GM23338 (cell line): ENCODE data around the gene SLC8B1. TPM values are rescaled to one million over a fixed set of nuclear protein-coding genes. Genes with fewer than 3 reads are reported as not detected.

Experiments
- ATAC-seq: fragments of 200-7000 bp; cut with Tn5 transposase; 3 replicates; pipeline ENCODE4 v1.9.1; 2020
- DNase-seq: peaks from one replicate; pipeline ENCODE4 v3.0.0-alpha.2; 2015; ENCODE audit warnings: low spot score
- H2AFZ ChIP-seq: fragments of 200-600 bp; sonication (generic); 2 replicates; pipeline ENCODE4 v1.8.0; 2016; ENCODE audit warnings: antibody characterized with exemption, mild to moderate bottlenecking, moderate library complexity
- H3F3A ChIP-seq: fragments of 200-600 bp; sonication (generic); replicated peaks from 2 replicates; pipeline ENCODE4 v1.8.0; 2017; ENCODE audit warnings: antibody characterized with exemption, mixed run types, low read depth
- H3K27ac ChIP-seq: fragments of 200-600 bp; sonication (generic); 2 replicates; pipeline ENCODE4 v1.6.1; 2016; ENCODE audit warnings: low read depth
- H3K27me3 ChIP-seq: fragments of 200-600 bp; sonication (generic); 2 replicates; pipeline ENCODE4 v1.8.0; 2016; ENCODE audit warnings: mild to moderate bottlenecking, mixed run types, moderate library complexity; ENCODE audit not compliant: insufficient read depth
- H3K36me3 ChIP-seq: fragments of 200-600 bp; sonication (generic); 2 replicates; pipeline ENCODE4 v1.8.0; 2016; ENCODE audit warnings: mild to moderate bottlenecking; ENCODE audit not compliant: insufficient read depth
- H3K4me1 ChIP-seq: fragments of 200-600 bp; sonication (generic); 2 replicates; pipeline ENCODE4 v1.8.0; 2016; ENCODE audit warnings: mild to moderate bottlenecking, moderate library complexity; ENCODE audit not compliant: insufficient read depth
- H3K4me2 ChIP-seq: fragments of 200-600 bp; sonication (generic); 2 replicates; pipeline ENCODE4 v1.7.1; 2017; ENCODE audit warnings: mixed run types
- H3K4me3 ChIP-seq: fragments of 200-600 bp; sonication (generic); 2 replicates; pipeline ENCODE4 v1.6.1; 2016; ENCODE audit warnings: mixed run types
- H3K79me2 ChIP-seq: fragments of 200-600 bp; sonication (generic); replicated peaks from 2 replicates; pipeline ENCODE4 v1.8.0; 2017; ENCODE audit warnings: mild to moderate bottlenecking; ENCODE audit not compliant: insufficient read depth
- H3K9me2 ChIP-seq: fragments of 200-600 bp; sonication (generic); 2 replicates; pipeline ENCODE4 v1.8.0; 2017; ENCODE audit not compliant: insufficient read depth
- H4K20me1 ChIP-seq: fragments of 200-600 bp; sonication (generic); replicated peaks from 2 replicates; pipeline ENCODE4 v1.8.0; 2017; ENCODE audit warnings: mild to moderate bottlenecking; ENCODE audit not compliant: insufficient read depth
- H3K27ac Mint-ChIP-seq: 2 replicates; pipeline ENCODE4 v1.8.0; 2020; ENCODE audit warnings: inconsistent platforms, mild to moderate bottlenecking, moderate library complexity, mixed read lengths
- H3K27me3 Mint-ChIP-seq: 3 replicates; pipeline ENCODE4 v1.8.0; 2022; ENCODE audit warnings: low read depth, mild to moderate bottlenecking, moderate library complexity, mixed read lengths, inconsistent platforms; ENCODE audit not compliant: insufficient read depth, poor library complexity
- H3K36me3 Mint-ChIP-seq: 3 replicates; pipeline ENCODE4 v1.8.0; 2021; ENCODE audit warnings: low read depth, mild to moderate bottlenecking, inconsistent platforms, moderate library complexity, mixed read lengths
- H3K4me1 Mint-ChIP-seq: 3 replicates; pipeline ENCODE4 v1.8.0; 2020; ENCODE audit warnings: mild to moderate bottlenecking, inconsistent platforms, mixed read lengths
- H3K4me3 Mint-ChIP-seq: 3 replicates; pipeline ENCODE4 v1.8.0; 2021; ENCODE audit warnings: moderate library complexity, mild to moderate bottlenecking, inconsistent platforms, mixed read lengths
- H3K9me3 Mint-ChIP-seq: 3 replicates; pipeline ENCODE4 v1.8.0; 2020; ENCODE audit warnings: moderate library complexity, mild to moderate bottlenecking, inconsistent platforms, mixed read lengths
- CREB1 ChIP-seq: fragments of 250-450 bp; sonication (Bioruptor Pico); IDR thresholded peaks from 2 replicates; pipeline ENCODE4 v1.5.0; 2020; ENCODE audit warnings: low read depth, mild to moderate bottlenecking, moderate library complexity
- EZH2 ChIP-seq: fragments of 200-600 bp; sonication (generic); IDR thresholded peaks from one replicate; pipeline ENCODE4 v1.8.0; 2017; ENCODE audit warnings: antibody characterized with exemption, mild to moderate bottlenecking, low read depth; ENCODE audit not compliant: unreplicated experiment
- EZH2phosphoT487 ChIP-seq: fragments of 200-600 bp; sonication (generic); IDR thresholded peaks from one replicate; pipeline ENCODE4 v1.8.1; 2018; ENCODE audit warnings: antibody characterized with exemption; ENCODE audit not compliant: unreplicated experiment
- NANOG ChIP-seq: IDR thresholded peaks from 2 replicates; pipeline ENCODE4 v1.6.1; 2016; ENCODE audit warnings: antibody characterized with exemption, borderline replicate concordance
- POLR2AphosphoS5 ChIP-seq: IDR thresholded peaks from 2 replicates; pipeline ENCODE4 v1.6.1; 2016; ENCODE audit warnings: antibody characterized with exemption, low read depth
- STAT1 ChIP-seq: IDR thresholded peaks from one replicate; pipeline ENCODE4 v1.6.1; 2016; ENCODE audit warnings: antibody characterized with exemption; ENCODE audit not compliant: unreplicated experiment
- ZNF114 ChIP-seq: fragments of 250-450 bp; sonication (Bioruptor Pico); IDR thresholded peaks from 2 replicates; pipeline ENCODE4 v1.5.0; 2020; ENCODE audit warnings: mild to moderate bottlenecking, moderate library complexity
- polyA plus RNA-seq: library from polyadenylated mRNA; unstranded; fragments of >200 nt; fragmentation: Nextera tagmentation; extraction: Ambion mirVana; gene quantifications from 2 replicates; pipeline ENCODE4 v1.2.1, GENCODE V29; 2016
- total RNA-seq: library from RNA; depleted of rRNA; stranded (reverse); fragments of >200 nt; shearing (Covaris generic); gene quantifications from 2 replicates; pipeline ENCODE4 v1.2.3, GENCODE V29; 2014
- TF ChIP-seq, protein P1 (sequence below): fragments of 250-450 bp; sonication (Bioruptor Pico); IDR thresholded peaks from 2 replicates; pipeline ENCODE4 v1.5.0; 2020; ENCODE audit warnings: mild to moderate bottlenecking, moderate library complexity
- TF ChIP-seq, protein P2 (sequence below), 2 experiments: fragments of 200-600 bp in 1 of 2; sonication (generic) in 1 of 2; conservative IDR thresholded peaks; 2 replicates each; pipeline versions ENCODE4 v1.5.1 to v1.6.1; 2016 to 2017; ENCODE audit warnings: antibody characterized with exemption in 2 of 2, low read depth in 2 of 2, mild to moderate bottlenecking in 2 of 2, moderate library complexity in 1 of 2
- TF ChIP-seq, protein P3 (sequence below): IDR thresholded peaks from one replicate; pipeline ENCODE4 v1.6.1; 2018; ENCODE audit warnings: antibody characterized with exemption; ENCODE audit not compliant: unreplicated experiment
- TF ChIP-seq, protein P4 (sequence below): IDR thresholded peaks from 2 replicates; pipeline ENCODE4 v1.6.1; 2016; ENCODE audit warnings: antibody characterized with exemption

Gene SLC8B1
- total and polyA plus RNA-seq, 2 experiments from 2014 or later, result 6.0 to 8.9 TPM

DNA sequence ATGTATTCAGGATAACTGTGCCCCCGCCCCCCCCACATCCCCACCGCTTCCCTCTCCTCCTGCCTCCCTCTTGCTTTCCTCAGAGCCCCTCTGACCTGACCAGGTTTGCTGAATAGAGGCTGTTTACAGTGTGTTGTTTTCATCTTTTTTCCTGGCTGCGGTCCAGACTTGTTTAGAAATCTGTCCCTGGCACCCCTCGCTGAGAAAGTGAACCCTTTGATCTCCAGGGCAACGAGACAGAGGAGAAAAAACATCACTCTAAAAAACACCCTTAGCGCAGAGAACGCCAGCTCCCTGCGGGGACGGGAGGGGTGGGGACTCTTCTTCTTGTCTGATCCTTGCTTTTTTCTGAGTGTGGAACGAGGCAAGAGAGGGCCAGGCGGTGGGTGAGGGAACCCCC lies 46.3 kb upstream of the SLC8B1 start (continued):
- TF ChIP-seq, protein P1, sequence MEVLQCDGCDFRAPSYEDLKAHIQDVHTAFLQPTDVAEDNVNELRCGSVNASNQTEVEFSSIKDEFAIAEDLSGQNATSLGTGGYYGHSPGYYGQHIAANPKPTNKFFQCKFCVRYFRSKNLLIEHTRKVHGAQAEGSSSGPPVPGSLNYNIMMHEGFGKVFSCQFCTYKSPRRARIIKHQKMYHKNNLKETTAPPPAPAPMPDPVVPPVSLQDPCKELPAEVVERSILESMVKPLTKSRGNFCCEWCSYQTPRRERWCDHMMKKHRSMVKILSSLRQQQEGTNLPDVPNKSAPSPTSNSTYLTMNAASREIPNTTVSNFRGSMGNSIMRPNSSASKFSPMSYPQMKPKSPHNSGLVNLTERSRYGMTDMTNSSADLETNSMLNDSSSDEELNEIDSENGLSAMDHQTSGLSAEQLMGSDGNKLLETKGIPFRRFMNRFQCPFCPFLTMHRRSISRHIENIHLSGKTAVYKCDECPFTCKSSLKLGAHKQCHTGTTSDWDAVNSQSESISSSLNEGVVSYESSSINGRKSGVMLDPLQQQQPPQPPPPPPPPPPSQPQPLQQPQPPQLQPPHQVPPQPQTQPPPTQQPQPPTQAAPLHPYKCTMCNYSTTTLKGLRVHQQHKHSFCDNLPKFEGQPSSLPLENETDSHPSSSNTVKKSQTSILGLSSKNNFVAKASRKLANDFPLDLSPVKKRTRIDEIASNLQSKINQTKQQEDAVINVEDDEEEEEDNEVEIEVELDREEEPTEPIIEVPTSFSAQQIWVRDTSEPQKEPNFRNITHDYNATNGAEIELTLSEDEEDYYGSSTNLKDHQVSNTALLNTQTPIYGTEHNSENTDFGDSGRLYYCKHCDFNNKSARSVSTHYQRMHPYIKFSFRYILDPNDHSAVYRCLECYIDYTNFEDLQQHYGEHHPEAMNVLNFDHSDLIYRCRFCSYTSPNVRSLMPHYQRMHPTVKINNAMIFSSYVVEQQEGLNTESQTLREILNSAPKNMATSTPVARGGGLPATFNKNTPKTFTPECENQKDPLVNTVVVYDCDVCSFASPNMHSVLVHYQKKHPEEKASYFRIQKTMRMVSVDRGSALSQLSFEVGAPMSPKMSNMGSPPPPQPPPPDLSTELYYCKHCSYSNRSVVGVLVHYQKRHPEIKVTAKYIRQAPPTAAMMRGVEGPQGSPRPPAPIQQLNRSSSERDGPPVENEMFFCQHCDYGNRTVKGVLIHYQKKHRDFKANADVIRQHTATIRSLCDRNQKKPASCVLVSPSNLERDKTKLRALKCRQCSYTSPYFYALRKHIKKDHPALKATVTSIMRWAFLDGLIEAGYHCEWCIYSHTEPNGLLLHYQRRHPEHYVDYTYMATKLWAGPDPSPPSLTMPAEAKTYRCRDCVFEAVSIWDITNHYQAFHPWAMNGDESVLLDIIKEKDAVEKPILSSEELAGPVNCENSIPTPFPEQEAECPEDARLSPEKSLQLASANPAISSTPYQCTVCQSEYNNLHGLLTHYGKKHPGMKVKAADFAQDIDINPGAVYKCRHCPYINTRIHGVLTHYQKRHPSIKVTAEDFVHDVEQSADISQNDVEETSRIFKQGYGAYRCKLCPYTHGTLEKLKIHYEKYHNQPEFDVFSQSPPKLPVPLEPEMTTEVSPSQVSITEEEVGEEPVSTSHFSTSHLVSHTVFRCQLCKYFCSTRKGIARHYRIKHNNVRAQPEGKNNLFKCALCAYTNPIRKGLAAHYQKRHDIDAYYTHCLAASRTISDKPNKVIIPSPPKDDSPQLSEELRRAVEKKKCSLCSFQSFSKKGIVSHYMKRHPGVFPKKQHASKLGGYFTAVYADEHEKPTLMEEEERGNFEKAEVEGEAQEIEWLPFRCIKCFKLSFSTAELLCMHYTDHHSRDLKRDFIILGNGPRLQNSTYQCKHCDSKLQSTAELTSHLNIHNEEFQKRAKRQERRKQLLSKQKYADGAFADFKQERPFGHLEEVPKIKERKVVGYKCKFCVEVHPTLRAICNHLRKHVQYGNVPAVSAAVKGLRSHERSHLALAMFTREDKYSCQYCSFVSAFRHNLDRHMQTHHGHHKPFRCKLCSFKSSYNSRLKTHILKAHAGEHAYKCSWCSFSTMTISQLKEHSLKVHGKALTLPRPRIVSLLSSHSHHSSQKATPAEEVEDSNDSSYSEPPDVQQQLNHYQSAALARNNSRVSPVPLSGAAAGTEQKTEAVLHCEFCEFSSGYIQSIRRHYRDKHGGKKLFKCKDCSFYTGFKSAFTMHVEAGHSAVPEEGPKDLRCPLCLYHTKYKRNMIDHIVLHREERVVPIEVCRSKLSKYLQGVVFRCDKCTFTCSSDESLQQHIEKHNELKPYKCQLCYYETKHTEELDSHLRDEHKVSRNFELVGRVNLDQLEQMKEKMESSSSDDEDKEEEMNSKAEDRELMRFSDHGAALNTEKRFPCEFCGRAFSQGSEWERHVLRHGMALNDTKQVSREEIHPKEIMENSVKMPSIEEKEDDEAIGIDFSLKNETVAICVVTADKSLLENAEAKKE (CRISPR knock-in tag), result no peak
- TF ChIP-seq NANOG, result no peak
- no peak for TF ChIP-seq ZNF114 (CRISPR knock-in tag)
- TF ChIP-seq, protein P2, sequence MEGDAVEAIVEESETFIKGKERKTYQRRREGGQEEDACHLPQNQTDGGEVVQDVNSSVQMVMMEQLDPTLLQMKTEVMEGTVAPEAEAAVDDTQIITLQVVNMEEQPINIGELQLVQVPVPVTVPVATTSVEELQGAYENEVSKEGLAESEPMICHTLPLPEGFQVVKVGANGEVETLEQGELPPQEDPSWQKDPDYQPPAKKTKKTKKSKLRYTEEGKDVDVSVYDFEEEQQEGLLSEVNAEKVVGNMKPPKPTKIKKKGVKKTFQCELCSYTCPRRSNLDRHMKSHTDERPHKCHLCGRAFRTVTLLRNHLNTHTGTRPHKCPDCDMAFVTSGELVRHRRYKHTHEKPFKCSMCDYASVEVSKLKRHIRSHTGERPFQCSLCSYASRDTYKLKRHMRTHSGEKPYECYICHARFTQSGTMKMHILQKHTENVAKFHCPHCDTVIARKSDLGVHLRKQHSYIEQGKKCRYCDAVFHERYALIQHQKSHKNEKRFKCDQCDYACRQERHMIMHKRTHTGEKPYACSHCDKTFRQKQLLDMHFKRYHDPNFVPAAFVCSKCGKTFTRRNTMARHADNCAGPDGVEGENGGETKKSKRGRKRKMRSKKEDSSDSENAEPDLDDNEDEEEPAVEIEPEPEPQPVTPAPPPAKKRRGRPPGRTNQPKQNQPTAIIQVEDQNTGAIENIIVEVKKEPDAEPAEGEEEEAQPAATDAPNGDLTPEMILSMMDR (conservative IDR thresholded peaks at IDR 0.05; ENCODE audit: low read depth in 2 of 2), result no peak

DNA sequence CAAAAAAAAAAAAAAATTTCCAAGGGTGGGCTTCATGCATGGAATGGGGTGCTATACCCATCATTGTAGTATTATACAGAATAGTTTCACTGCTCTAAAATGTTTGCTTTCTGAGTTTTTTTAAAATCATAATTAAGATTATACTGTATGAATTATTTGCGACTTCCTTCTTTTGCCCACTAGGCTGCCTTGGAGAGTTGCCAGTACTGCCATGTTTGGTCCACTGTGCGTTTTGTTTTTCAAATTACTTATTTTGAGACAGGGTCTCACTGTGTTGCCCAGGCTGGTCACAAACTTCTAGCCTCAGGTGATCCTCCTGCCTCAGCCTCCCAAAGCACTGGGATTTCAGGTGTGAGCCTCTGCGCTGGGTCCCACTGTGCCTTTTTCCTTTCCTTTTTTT lies 43.4 kb upstream of the SLC8B1 start:
- Histone ChIP-seq H3K4me2 (no peak overlapping the region), H3K36me3 (no peaks in the 10 kb centered on the region), H2AFZ (no peak overlapping the region), H3F3A (no peaks in the 10 kb centered on the region), H3K27ac (no peak overlapping the region), H3K79me2 (no peaks in the 10 kb centered on the region), H3K27me3 (no peaks in the 10 kb centered on the region), H3K4me1 (no peaks in the 10 kb centered on the region), H4K20me1 (no peaks in the 10 kb centered on the region), H3K9me2 (no peaks in the 10 kb centered on the region), H3K4me3 (no peak overlapping the region)
- ATAC-seq, result no peak
- H3K36me3 Mint-ChIP-seq, result peaks cover 24% of the 10 kb centered on the region
- no peak overlapping the region for H3K4me3 Mint-ChIP-seq
- H3K27ac Mint-ChIP-seq, result no peak overlapping the region
- no peaks in the 10 kb centered on the region for H3K9me3 Mint-ChIP-seq
- H3K4me1 Mint-ChIP-seq, result no peaks in the 10 kb centered on the region
- no peak for DNase-seq
- H3K27me3 Mint-ChIP-seq, result peaks cover 1% of the 10 kb centered on the region
- TF ChIP-seq EZH2phosphoT487, result no peak
- TF ChIP-seq CREB1, result no peak
- no peak for TF ChIP-seq STAT1
- TF ChIP-seq EZH2, result no peak
- TF ChIP-seq ZNF114 (CRISPR knock-in tag), result no peak
- no peak for TF ChIP-seq POLR2AphosphoS5
- TF ChIP-seq, protein P3, sequence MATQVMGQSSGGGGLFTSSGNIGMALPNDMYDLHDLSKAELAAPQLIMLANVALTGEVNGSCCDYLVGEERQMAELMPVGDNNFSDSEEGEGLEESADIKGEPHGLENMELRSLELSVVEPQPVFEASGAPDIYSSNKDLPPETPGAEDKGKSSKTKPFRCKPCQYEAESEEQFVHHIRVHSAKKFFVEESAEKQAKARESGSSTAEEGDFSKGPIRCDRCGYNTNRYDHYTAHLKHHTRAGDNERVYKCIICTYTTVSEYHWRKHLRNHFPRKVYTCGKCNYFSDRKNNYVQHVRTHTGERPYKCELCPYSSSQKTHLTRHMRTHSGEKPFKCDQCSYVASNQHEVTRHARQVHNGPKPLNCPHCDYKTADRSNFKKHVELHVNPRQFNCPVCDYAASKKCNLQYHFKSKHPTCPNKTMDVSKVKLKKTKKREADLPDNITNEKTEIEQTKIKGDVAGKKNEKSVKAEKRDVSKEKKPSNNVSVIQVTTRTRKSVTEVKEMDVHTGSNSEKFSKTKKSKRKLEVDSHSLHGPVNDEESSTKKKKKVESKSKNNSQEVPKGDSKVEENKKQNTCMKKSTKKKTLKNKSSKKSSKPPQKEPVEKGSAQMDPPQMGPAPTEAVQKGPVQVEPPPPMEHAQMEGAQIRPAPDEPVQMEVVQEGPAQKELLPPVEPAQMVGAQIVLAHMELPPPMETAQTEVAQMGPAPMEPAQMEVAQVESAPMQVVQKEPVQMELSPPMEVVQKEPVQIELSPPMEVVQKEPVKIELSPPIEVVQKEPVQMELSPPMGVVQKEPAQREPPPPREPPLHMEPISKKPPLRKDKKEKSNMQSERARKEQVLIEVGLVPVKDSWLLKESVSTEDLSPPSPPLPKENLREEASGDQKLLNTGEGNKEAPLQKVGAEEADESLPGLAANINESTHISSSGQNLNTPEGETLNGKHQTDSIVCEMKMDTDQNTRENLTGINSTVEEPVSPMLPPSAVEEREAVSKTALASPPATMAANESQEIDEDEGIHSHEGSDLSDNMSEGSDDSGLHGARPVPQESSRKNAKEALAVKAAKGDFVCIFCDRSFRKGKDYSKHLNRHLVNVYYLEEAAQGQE, result no peak
- TF ChIP-seq, protein P4, sequence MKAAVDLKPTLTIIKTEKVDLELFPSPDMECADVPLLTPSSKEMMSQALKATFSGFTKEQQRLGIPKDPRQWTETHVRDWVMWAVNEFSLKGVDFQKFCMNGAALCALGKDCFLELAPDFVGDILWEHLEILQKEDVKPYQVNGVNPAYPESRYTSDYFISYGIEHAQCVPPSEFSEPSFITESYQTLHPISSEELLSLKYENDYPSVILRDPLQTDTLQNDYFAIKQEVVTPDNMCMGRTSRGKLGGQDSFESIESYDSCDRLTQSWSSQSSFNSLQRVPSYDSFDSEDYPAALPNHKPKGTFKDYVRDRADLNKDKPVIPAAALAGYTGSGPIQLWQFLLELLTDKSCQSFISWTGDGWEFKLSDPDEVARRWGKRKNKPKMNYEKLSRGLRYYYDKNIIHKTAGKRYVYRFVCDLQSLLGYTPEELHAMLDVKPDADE, result no peak
